ENCODE results near the gene LRSAM1. TPM values are rescaled to one million over a fixed set of nuclear protein-coding genes. Genes with fewer than 3 reads are reported as not detected.

Gene LRSAM1
- total and polyA plus RNA-seq, 4 donors: 6.6 to 9.7 (median 7.1) TPM

- no peak overlapping the region for H3K27ac ChIP-seq (ENCODE audit: low read depth in 1 of 2, low read length in 2 of 2)
- H3K27me3 ChIP-seq (ENCODE audit: control insufficient read depth in 4 of 4, insufficient read depth in 4 of 4, low read length in 3 of 4): no peaks in the 10 kb centered on the region
- H3K36me3 ChIP-seq (ENCODE audit: control insufficient read depth in 4 of 4, insufficient read depth in 3 of 4, low read depth in 1 of 4, low read length in 3 of 4): no peaks in the 10 kb centered on the region
- DNase-seq (ENCODE audit: low spot score): no peak
- TF ChIP-seq HNF4A (conservative IDR thresholded peaks at IDR 0.05): no peak
- WGBS: 90% methylated on average over 7 of the region's 7 CpGs
- H3K9me3 ChIP-seq (ENCODE audit: control insufficient read depth in 4 of 4, low read length in 3 of 4): no peaks in the 10 kb centered on the region
- H3K9ac ChIP-seq (ENCODE audit: low read depth in 1 of 2, low read length in 2 of 2): no peak overlapping the region
- no peak overlapping the region for H3K4me3 ChIP-seq (ENCODE audit: low read depth in 1 of 3, low read length in 3 of 3)
- peaks cover 4 to 26% (median 8%) of the 10 kb centered on the region in 4 donors for H3K4me1 ChIP-seq (ENCODE audit: control insufficient read depth in 4 of 4, insufficient read depth in 4 of 4, low read length in 3 of 4)
Observed at GRCh38 chr9:127541176-127541575, 89.9 kb downstream of the LRSAM1 start.

- DNase-seq (ENCODE audit: low spot score): no peak
Observed at GRCh38 chr9:127541865-127542264, 90.6 kb downstream of the LRSAM1 start.

More at GRCh38 chr9:127541865-127542264, 90.6 kb downstream of the LRSAM1 start:
- Histone ChIP-seq H3K36me3 (ENCODE audit: control insufficient read depth in 4 of 4, insufficient read depth in 3 of 4, low read depth in 1 of 4, low read length in 3 of 4) (no peaks in the 10 kb centered on the region), H3K27ac (ENCODE audit: low read depth in 1 of 2, low read length in 2 of 2) (peak overlapping the region; percentile 17 to 29), H3K4me3 (ENCODE audit: low read depth in 1 of 3, low read length in 3 of 3) (no peak overlapping the region), H3K9ac (ENCODE audit: low read depth in 1 of 2, low read length in 2 of 2) (no peak overlapping the region), H3K4me1 (ENCODE audit: control insufficient read depth in 4 of 4, insufficient read depth in 4 of 4, low read length in 3 of 4) (peaks cover 4 to 27% (median 11%) of the 10 kb centered on the region in 4 donors), H3K9me3 (ENCODE audit: control insufficient read depth in 4 of 4, low read length in 3 of 4) (no peaks in the 10 kb centered on the region), H3K27me3 (ENCODE audit: control insufficient read depth in 4 of 4, insufficient read depth in 4 of 4, low read length in 3 of 4) (no peaks in the 10 kb centered on the region)
- TF ChIP-seq GABPA (IDR thresholded peaks at IDR 0.05 in 1 of 2, conservative IDR thresholded peaks at IDR 0.05 in 1 of 2) (no peak), NR2F2 (IDR thresholded peaks at IDR 0.05) (no peak), MAX (IDR thresholded peaks at IDR 0.05) (no peak), HNF4A (conservative IDR thresholded peaks at IDR 0.05) (no peak), RXRA (IDR thresholded peaks at IDR 0.05) (no peak), SP1 (IDR thresholded peaks at IDR 0.05) (no peak), RAD21 (IDR thresholded peaks at IDR 0.05) (no peak), YY1 (IDR thresholded peaks at IDR 0.05) (no peak), TAF1 (conservative IDR thresholded peaks at IDR 0.05) (no peak), EGR1 (IDR thresholded peaks at IDR 0.05; ENCODE audit: low read depth in 2 of 2) (no peak), ATF3 (IDR thresholded peaks at IDR 0.05) (no peak), FOXA2 (IDR thresholded peaks at IDR 0.05) (no peak), REST (IDR thresholded peaks at IDR 0.05) (no peak), JUND (IDR thresholded peaks at IDR 0.05) (no peak), HNF4G (IDR thresholded peaks at IDR 0.05) (no peak), FOXA1 (IDR thresholded peaks at IDR 0.05) (no peak)
- TF ChIP-seq, protein P1, sequence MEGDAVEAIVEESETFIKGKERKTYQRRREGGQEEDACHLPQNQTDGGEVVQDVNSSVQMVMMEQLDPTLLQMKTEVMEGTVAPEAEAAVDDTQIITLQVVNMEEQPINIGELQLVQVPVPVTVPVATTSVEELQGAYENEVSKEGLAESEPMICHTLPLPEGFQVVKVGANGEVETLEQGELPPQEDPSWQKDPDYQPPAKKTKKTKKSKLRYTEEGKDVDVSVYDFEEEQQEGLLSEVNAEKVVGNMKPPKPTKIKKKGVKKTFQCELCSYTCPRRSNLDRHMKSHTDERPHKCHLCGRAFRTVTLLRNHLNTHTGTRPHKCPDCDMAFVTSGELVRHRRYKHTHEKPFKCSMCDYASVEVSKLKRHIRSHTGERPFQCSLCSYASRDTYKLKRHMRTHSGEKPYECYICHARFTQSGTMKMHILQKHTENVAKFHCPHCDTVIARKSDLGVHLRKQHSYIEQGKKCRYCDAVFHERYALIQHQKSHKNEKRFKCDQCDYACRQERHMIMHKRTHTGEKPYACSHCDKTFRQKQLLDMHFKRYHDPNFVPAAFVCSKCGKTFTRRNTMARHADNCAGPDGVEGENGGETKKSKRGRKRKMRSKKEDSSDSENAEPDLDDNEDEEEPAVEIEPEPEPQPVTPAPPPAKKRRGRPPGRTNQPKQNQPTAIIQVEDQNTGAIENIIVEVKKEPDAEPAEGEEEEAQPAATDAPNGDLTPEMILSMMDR (IDR thresholded peaks at IDR 0.05; ENCODE audit: low read depth, low read length, missing input control): no peak
- TF ChIP-seq, protein P2, sequence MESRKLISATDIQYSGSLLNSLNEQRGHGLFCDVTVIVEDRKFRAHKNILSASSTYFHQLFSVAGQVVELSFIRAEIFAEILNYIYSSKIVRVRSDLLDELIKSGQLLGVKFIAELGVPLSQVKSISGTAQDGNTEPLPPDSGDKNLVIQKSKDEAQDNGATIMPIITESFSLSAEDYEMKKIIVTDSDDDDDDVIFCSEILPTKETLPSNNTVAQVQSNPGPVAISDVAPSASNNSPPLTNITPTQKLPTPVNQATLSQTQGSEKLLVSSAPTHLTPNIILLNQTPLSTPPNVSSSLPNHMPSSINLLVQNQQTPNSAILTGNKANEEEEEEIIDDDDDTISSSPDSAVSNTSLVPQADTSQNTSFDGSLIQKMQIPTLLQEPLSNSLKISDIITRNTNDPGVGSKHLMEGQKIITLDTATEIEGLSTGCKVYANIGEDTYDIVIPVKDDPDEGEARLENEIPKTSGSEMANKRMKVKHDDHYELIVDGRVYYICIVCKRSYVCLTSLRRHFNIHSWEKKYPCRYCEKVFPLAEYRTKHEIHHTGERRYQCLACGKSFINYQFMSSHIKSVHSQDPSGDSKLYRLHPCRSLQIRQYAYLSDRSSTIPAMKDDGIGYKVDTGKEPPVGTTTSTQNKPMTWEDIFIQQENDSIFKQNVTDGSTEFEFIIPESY (IDR thresholded peaks at IDR 0.05): no peak
- 88% methylated on average over 8 of the region's 8 CpGs for WGBS

Measured in liver (tissue), 9 donors.